ENCODE results near the gene TET3. TPM values are rescaled to one million over a fixed set of nuclear protein-coding genes. Genes with fewer than 3 reads are reported as not detected.
A peak's percentile ranks its signal among the peaks of the same experiment; 100 is the strongest.

The TET3 gene
- total and polyA plus RNA-seq, 2 of the 8 experiments (the other 6 are each of a cell fraction or from before 2014, with no cell fraction given): 4.5 to 21.1 TPM

GRCh38 chr2:74001121-74001520 lies 16.4 kb downstream of the TET3 start:
- Histone ChIP-seq H3K4me1 (replicated peaks in 1 of 4; ENCODE audit: control insufficient read depth in 3 of 4, insufficient read depth in 4 of 4, low read length in 3 of 4) (peaks cover 11 to 39% (median 23%) of the 10 kb centered on the region in 4 experiments), H3K4me2 (ENCODE audit: insufficient read depth in 1 of 2, low read depth in 2 of 2, low read length in 2 of 2) (peak overlapping the region in 1 of 2 experiments; percentile 11; a peak in 1 of 4 replicates), H3K14ac (ENCODE audit: insufficient read length) (no peak overlapping the region), H4K91ac (replicated peaks; ENCODE audit: insufficient read length, low read length) (no peak overlapping the region), H4K8ac (ENCODE audit: extremely low read depth, insufficient read depth, low read length) (no peak overlapping the region), H3K79me1 (ENCODE audit: low read depth, low read length) (peaks cover 26% of the 10 kb centered on the region), H2AK5ac (ENCODE audit: low read depth, low read length) (no peak overlapping the region), H2BK20ac (ENCODE audit: low read length) (0 out of 2 replicates have a peak overlapping the region, but pooled peaks have one; percentile 0), H3K4me3 (ENCODE audit: extremely low read depth in 1 of 4, insufficient read depth in 2 of 4, low read depth in 3 of 4, low read length in 4 of 4) (no peak overlapping the region), H2BK15ac (ENCODE audit: low read length) (no peak overlapping the region), H2BK120ac (replicated peaks; ENCODE audit: low read depth, low read length) (no peak overlapping the region), H3K36me3 (ENCODE audit: control insufficient read depth in 2 of 4, insufficient read depth in 4 of 4, low read length in 3 of 4) (peaks cover 0 to 4% (median 0%) of the 10 kb centered on the region in 4 experiments; a peak in 1 of 8 replicates), H2BK12ac (ENCODE audit: low read depth, low read length) (no peak overlapping the region), H4K20me1 (replicated peaks in 1 of 2; ENCODE audit: control insufficient read depth in 1 of 2, insufficient read depth in 2 of 2, low read length in 2 of 2) (peaks cover 35 to 50% of the 10 kb centered on the region in 2 experiments), H3K23ac (ENCODE audit: insufficient read length) (no peak overlapping the region), H2BK5ac (ENCODE audit: low read depth, low read length) (no peak overlapping the region), H3K9me3 (ENCODE audit: insufficient read depth in 2 of 2, low read depth in 1 of 2, low read length in 1 of 2) (no peaks in the 10 kb centered on the region), H4K5ac (ENCODE audit: insufficient read length, low read depth, low read length) (no peak overlapping the region), H3K79me2 (ENCODE audit: control insufficient read depth in 1 of 2, insufficient read depth in 2 of 2, low read length in 2 of 2) (peaks cover 0 to 82% of the 10 kb centered on the region in 2 experiments; a peak in 2 of 4 replicates), H3K18ac (ENCODE audit: extremely low read depth, low read length) (no peak overlapping the region), H3K56ac (replicated peaks; ENCODE audit: insufficient read length, low read depth, low read length) (no peak overlapping the region), H3K23me2 (ENCODE audit: low read depth, low read length) (peaks cover 2% of the 10 kb centered on the region; the same call in 1 of the 2 replicates), H3K9ac (replicated peaks in 1 of 4; ENCODE audit: extremely low read depth in 1 of 4, low read depth in 3 of 4, low read length in 3 of 4) (no peak overlapping the region), H2AFZ (ENCODE audit: low read length) (no peak overlapping the region), H3K4ac (replicated peaks; ENCODE audit: insufficient read length, low read depth, low read length) (no peak overlapping the region), H3K27ac (ENCODE audit: low read depth, low read length) (no peak overlapping the region), H3K27me3 (replicated peaks in 1 of 4; ENCODE audit: control insufficient read depth in 3 of 4, extremely low read depth in 1 of 4, insufficient read depth in 3 of 4, low read length in 3 of 4) (no peaks in the 10 kb centered on the region)
- no peak for TF ChIP-seq EZH2 (IDR thresholded peaks at IDR 0.05; ENCODE audit: low read depth, low read length, severe bottlenecking)
- TF ChIP-seq JUND (IDR thresholded peaks at IDR 0.05; ENCODE audit: low read length): no peak
- no peak for TF ChIP-seq RNF2 (IDR thresholded peaks at IDR 0.05; ENCODE audit: borderline replicate concordance, low read depth, low read length, missing control alignments, poor library complexity, severe bottlenecking)
- TF ChIP-seq JUN (IDR thresholded peaks at IDR 0.05; ENCODE audit: low read depth, low read length): no peak
- FAIRE-seq (no peak), DNase-seq (ENCODE audit: low read depth in 1 of 2, low spot score in 2 of 2) (no peak)
- CTCF ChIA-PET (ENCODE audit: partially characterized antibody): interaction anchor here (0.8 to 1.4 kb wide), 8 partner anchors 21 to 125 kb away, joined by 3 to 6 read pairs (median 4); no protein-coding TSS in a partner anchor
- WGBS, 2 experiments (ENCODE audit: extremely low coverage in 1 of 2, insufficient coverage in 1 of 2, insufficient read length in 1 of 2, insufficient replicate concordance in 2 of 2, low coverage in 1 of 2, low lambda C conversion rate in 2 of 2, missing lambda C conversion rate in 1 of 2): 83% methylated on average over 4 of the region's 4 CpGs; no CpG with 5 or more reads in 1 of the 2 experiments
- POLR2A ChIA-PET (ENCODE audit: partially characterized antibody): interaction anchor here (0.8 to 11.4 kb wide), 12 partner anchors 9 to 212 kb away, joined by 3 to 94 read pairs (median 4); partner anchors contain the start of genes MOB1A and TET3

Data from H1 (cell line).